GM12892 (cell line): ENCODE results near the gene LMLN.

Experiments
- POLR2A ChIP-seq: IDR thresholded peaks from 2 replicates; pipeline ENCODE4 v1.6.1; 2011; ENCODE audit warnings: low read depth, low read length, control low read depth
- POLR2AphosphoS5 ChIP-seq: IDR thresholded peaks from 2 replicates; pipeline ENCODE4 v1.6.1; 2011; ENCODE audit warnings: low read depth, low read length, control low read depth
- TAF1 ChIP-seq: IDR thresholded peaks from 2 replicates; pipeline ENCODE4 v1.6.1; 2011; ENCODE audit warnings: low read depth, mild to moderate bottlenecking, control low read depth, low read length, borderline replicate concordance

GRCh38 chr3:197950677-197951061, 9.3 kb upstream of the LMLN start:
- no peak for TF ChIP-seq POLR2A
- no peak for TF ChIP-seq POLR2AphosphoS5
- TF ChIP-seq TAF1, result no peak
